ENCODE results near the gene GALT.
"Not testable (repeated sequence)": the region's sequence is repeated elsewhere in the genome, so short reads cannot be mapped to it uniquely, and the experiment has no call there.

Gene GALT

GRCh38 chr9:34627716-34628655 lies 18.5 kb upstream of the GALT start:
- no peak for DNase-seq

DNA sequence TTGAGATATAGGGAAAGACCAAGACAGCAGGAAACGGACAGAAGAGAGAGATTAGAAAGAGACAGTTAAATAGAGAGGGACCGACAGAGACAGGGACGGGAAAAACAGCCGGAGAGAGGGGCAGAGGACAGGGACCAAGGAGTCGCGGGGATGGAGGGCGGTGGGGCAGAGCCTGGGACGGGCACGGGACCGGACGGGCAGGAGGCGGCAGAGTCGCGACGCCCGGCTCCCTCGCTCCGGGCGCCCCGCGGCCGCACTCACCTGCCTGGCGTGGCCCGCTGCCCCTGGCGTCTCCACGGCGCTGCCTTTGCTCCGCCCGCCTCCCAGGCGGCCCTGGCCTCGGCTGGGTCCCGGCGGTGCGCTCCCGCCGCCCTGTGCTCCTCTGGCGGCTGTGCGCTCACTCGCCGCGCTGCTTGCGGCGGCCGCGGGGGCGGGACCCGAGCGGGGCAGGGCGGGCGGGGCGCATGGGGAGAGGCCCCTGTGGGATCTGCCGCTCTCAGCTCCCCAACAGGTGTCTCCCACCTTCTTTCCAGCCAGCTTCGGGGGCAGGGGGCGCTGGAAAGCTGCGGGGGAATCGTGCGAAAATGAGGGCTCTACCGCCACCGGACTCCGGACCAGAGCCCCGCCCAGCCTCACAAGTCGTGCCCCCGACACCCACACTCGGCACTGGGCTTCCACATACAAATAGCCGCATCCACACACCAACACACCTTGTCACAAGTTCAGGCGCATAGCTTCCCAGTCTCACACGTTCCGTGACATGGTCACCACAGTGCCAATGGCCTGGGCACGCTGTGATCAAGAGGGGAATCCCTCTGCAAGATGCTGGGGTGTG lies 17.6 kb upstream of the GALT start, which contains the start of gene ARID3C:
Gene ARID3C, minus strand, starts transcription at position 411 of the 835 bp plus-strand sequence. CDS start 1,052 bp downstream, outside the sequence.
- peak; percentile 61 for DNase-seq

DNA sequence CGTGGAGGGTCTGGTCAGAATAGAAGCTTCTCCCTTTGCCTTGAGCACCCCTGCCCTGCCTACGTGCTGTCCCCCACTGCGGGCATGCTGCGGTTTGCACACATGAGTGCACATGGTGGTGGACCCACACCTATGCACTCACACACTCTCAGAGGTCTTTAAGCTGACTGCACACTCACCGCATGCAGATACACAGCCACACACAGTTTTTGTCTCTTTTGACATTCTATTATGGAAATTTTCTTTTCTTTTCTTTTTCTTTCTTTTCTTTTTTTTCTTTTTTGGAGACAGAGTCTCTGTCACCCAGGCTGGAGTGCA lies 17.0 kb upstream of the GALT start:
- no peak for DNase-seq

GRCh38 chr9:34630402-34631154 lies 15.9 kb upstream of the GALT start:
- no peak for DNase-seq

- no peak for DNase-seq
Measured at GRCh38 chr9:34633166-34633565, 13.3 kb upstream of the GALT start.

DNA sequence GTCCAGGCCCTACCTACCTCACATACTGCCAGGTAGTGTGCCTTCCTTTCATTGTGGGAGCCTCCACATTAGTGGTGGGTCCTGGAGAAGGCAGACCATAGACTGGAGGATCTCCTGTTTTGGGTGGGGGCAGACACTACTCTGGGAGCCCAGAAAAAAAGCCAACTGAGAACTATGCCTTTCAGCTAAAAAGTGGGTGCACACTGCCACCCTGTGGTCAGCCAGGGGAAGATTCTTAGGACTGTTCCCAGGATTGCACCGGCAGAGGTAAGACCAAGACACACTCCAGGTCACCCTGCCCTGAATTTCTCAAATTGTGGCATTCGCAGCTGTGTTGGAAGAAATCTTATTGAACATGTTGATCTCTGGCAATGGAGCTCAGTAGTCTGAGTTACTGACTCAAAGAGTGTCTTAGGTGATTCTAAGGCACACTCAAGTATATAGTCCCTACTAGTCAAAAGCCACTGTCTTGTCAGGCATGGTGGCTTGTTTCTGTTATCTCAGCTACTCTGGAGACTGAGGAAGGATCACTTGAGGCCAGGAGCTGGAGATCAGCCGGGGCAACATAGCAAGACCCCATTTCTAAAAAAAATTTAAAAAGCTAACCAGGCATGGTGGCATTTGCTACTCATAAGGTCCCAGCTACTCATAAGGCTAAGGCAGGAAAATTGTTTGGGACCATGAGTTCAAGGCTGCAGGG lies 12.5 kb upstream of the GALT start:
- peak; percentile 85 for DNase-seq

DNA sequence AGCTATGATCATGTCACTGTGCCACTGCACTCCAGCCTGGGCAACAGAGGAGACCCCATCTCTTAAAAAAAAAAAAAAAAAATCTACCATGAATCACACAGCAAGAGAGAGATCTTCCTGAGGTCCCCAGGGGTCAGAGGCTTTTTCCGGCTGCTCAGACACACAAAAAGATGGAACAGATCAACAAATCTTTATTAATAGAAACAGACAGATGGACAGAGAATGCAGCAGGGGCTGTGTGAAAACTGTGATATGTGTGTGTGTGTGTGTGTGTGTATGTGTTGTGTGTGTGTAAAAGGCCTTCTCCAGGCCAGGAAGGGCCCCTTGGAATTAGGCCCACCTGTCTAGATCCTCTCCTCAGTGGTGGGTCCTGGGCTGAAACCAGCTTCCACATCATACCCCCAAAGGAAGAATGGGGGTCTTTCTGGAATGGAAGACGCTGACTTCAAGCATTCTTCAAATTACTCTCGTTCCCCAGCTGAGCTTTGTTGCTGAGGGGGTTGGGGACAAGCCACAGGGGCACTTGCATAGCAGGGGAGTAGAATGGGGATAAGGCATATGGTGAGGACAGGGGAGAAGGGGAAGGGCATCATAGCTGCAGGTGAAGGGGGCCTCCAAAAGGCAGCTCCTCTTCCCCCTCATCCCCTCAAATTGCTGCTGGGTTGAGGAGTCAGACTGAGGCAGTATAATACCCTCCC lies 11.8 kb upstream of the GALT start:
- DNase-seq: no peak

DNA sequence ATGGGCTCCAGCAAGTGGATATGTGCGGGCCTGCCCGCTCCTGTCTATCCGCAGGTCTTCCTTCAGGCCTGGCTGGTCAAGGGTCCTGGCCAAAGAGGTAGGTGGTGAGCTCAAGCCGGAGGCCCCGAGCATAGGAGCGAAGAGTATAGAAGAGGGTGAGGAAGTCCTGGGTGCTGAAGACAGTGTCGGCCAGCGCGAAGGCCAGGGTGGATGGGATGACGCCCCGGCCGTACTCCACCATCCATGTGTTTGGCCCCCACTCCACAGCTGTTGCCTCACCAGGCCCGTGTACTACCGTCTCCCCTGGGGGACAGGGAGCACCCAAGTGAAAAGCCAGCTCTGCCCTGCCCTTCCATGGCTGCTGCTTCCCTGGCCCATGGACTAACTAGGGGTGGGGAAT lies 10.9 kb upstream of the GALT start:
- no peak for DNase-seq

DNA sequence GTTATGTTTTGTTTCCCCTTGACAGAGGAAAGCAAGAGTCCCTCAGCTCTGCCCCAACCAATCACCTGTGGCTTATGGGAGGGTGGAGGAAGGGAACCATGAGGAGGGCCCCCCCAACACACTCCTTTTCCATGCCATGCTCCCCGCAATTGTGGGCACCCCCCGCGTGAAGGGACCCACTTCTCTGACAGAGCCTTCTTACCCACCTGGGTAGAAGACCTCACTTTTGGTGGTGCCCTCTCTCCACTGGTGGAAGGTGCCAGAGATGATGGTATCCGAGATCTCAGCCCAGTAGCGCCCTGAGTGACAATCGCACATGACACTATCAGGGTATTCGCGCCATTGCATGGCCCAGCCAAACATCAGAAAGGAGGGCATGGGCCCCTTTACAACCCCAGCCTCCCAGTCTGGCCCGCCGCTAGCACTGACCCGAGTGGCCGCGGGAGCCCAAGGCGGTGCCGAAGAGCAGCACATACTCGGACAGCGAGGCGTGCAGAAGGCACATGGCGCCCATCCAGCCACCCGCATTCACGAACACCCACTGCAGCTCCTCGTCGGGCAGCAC lies 9.6 kb upstream of the GALT start:
- no peak for DNase-seq

GRCh38 chr9:34637356-34638137 lies 8.9 kb upstream of the GALT start, which contains the start of gene SIGMAR1:
TSS of gene SIGMAR1 (minus strand) at chr9:34637787. CDS start at chr9:34637697, 90 bp downstream.
- DNase-seq: peak; percentile 96

- no peak for DNase-seq
Measured at GRCh38 chr9:34638138-34638445, 8.4 kb upstream of the GALT start.

- not testable (repeated sequence) for DNase-seq
Measured at GRCh38 chr9:34639322-34639721, 7.2 kb upstream of the GALT start.

DNA sequence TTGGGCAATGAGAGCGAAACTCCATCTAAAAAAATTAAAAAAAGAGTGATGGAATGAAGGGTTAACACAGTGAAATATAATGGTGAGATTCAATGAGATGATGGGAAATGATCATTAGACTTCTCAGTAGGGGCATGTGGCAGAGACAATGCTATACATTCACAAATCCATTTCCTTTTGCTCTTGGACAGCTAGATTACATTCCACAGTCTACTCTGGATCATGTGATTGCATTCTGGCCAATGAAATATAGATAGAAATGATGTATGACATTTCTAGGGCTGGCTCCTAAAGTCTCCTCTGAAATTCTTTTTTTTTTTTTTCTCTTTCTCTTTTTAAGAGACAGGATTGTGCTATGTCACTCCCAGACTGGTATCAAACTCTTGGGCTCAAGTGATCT lies 3.8 kb upstream of the GALT start:
- no peak for DNase-seq

- no peak for DNase-seq
Measured at GRCh38 chr9:34644766-34645314, 1.6 kb upstream of the GALT start.

DNA sequence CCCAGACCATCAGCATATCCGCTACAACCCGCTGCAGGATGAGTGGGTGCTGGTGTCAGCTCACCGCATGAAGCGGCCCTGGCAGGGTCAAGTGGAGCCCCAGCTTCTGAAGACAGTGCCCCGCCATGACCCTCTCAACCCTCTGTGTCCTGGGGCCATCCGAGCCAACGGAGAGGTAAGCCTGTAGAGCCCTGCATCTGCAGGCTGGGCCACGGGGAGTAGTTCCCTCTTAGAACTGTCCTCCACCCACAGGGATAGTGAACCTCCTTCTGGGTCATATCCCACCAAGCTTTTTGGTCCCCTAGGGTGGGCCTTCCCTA lies 569 bp downstream of the GALT start:
- no peak for DNase-seq

DNA sequence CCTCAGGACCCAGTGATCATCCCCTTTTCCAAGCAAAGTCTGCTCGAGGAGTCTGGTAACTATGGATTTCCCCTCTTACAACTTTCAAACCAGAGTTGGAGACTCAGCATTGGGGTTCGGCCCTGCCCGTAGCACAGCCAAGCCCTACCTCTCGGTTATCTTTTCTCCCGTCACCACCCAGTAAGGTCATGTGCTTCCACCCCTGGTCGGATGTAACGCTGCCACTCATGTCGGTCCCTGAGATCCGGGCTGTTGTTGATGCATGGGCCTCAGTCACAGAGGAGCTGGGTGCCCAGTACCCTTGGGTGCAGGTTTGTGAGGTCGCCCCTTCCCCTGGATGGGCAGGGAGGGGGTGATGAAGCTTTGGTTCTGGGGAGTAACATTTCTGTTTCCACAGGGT lies 1.2 kb downstream of the GALT start:
- peak; percentile 29 for DNase-seq

- DNase-seq: no peak
Measured at GRCh38 chr9:34648673-34649072, 2.2 kb downstream of the GALT start.

- no peak for DNase-seq
Measured at GRCh38 chr9:34650816-34651215, 4.3 kb downstream of the GALT start.

- DNase-seq: no peak
Measured at GRCh38 chr9:34651321-34651720, 4.8 kb downstream of the GALT start.

GRCh38 chr9:34651876-34652601 lies 5.6 kb downstream of the GALT start, which contains the start of gene IL11RA:
TSS of gene IL11RA (plus strand) at chr9:34652185. CDS start at chr9:34655218, 3,033 bp downstream.
- peak; percentile 73 for DNase-seq
